Liver (tissue), 9 donors: Measurements from ENCODE around the gene KRT34. TPM values are rescaled to one million over a fixed set of nuclear protein-coding genes. Genes with fewer than 3 reads are reported as not detected.

Experiments
- DNase-seq: peaks from one replicate; pipeline ENCODE4 v3.0.0-alpha.2; 2017; ENCODE audit warnings: low spot score
- H3K27ac ChIP-seq, 2 donors: one replicate each; pipeline ENCODE4 v1.7.0; 2013; ENCODE audit warnings: inconsistent platforms in 2 of 2, low read length in 2 of 2, control low read depth in 1 of 2, low read depth in 1 of 2, mild to moderate bottlenecking in 1 of 2
- H3K27me3 ChIP-seq, 4 donors: one replicate each; pipeline versions ENCODE4 v1.6.1 to v1.7.0; 2013; ENCODE audit warnings: low read length in 3 of 4, inconsistent platforms in 1 of 4, mild to moderate bottlenecking in 1 of 4, moderate library complexity in 1 of 4; ENCODE audit not compliant: control insufficient read depth in 4 of 4, insufficient read depth in 4 of 4
- H3K36me3 ChIP-seq, 4 donors: one replicate each; pipeline versions ENCODE4 v1.6.1 to v1.7.0; 2013; ENCODE audit warnings: low read length in 3 of 4, mild to moderate bottlenecking in 3 of 4, low read depth in 1 of 4, moderate library complexity in 1 of 4; ENCODE audit not compliant: control insufficient read depth in 4 of 4, insufficient read depth in 3 of 4
- H3K4me1 ChIP-seq, 4 donors: one replicate each; pipeline versions ENCODE4 v1.6.1 to v1.7.0; 2013; ENCODE audit warnings: low read length in 3 of 4, mild to moderate bottlenecking in 3 of 4, moderate library complexity in 1 of 4; ENCODE audit not compliant: control insufficient read depth in 4 of 4, insufficient read depth in 4 of 4
- H3K4me3 ChIP-seq, 3 donors: one replicate each; pipeline versions ENCODE4 v1.6.1 to v1.7.0; 2013; ENCODE audit warnings: low read length in 3 of 3, control low read depth in 1 of 3, low read depth in 1 of 3, mild to moderate bottlenecking in 1 of 3
- H3K9ac ChIP-seq, 2 donors: one replicate each; pipeline ENCODE4 v1.7.0; 2013; ENCODE audit warnings: low read length in 2 of 2, mild to moderate bottlenecking in 2 of 2, moderate library complexity in 2 of 2, control low read depth in 1 of 2, low read depth in 1 of 2
- H3K9me3 ChIP-seq, 4 donors: one replicate each; pipeline versions ENCODE4 v1.6.1 to v1.7.0; 2013; ENCODE audit warnings: low read length in 3 of 4; ENCODE audit not compliant: control insufficient read depth in 4 of 4
- CTCF ChIP-seq: fragments of 150-350 bp; IDR thresholded peaks from 2 replicates; pipeline ENCODE4 v1.5.1; 2017; ENCODE audit warnings: improper control_type of control experiment, low read depth, low read length; ENCODE audit not compliant: missing input control
- FOXA1 ChIP-seq: IDR thresholded peaks from 2 replicates; pipeline ENCODE4 v1.6.1; 2016; ENCODE audit warnings: antibody characterized with exemption
- FOXA2 ChIP-seq: IDR thresholded peaks from 2 replicates; pipeline ENCODE4 v1.6.1; 2016; ENCODE audit warnings: antibody characterized with exemption
- GABPA ChIP-seq, 2 donors: IDR thresholded peaks in 1 of 2; conservative IDR thresholded peaks in 1 of 2; 2 replicates each; pipeline ENCODE4 v1.6.1; 2016; ENCODE audit warnings: antibody characterized with exemption in 2 of 2, mild to moderate bottlenecking in 1 of 2, moderate library complexity in 1 of 2
- HNF4A ChIP-seq, 2 donors: conservative IDR thresholded peaks; 2 replicates each; pipeline ENCODE4 v1.6.1; 2016; ENCODE audit warnings: antibody characterized with exemption in 2 of 2, mild to moderate bottlenecking in 2 of 2
- HNF4G ChIP-seq: IDR thresholded peaks from 2 replicates; pipeline ENCODE4 v1.6.1; 2016; ENCODE audit warnings: antibody characterized with exemption
- JUND ChIP-seq, 2 donors: IDR thresholded peaks; 2 replicates each; pipeline ENCODE4 v1.6.1; 2016; ENCODE audit warnings: antibody characterized with exemption in 2 of 2
- MAX ChIP-seq: IDR thresholded peaks from 2 replicates; pipeline ENCODE4 v1.6.1; 2016; ENCODE audit warnings: antibody characterized with exemption
- NR2F2 ChIP-seq: IDR thresholded peaks from 2 replicates; pipeline ENCODE4 v1.6.1; 2016; ENCODE audit warnings: antibody characterized with exemption
- RAD21 ChIP-seq, 2 donors: IDR thresholded peaks; 2 replicates each; pipeline ENCODE4 v1.6.1; 2016; ENCODE audit warnings: antibody characterized with exemption in 2 of 2, mild to moderate bottlenecking in 2 of 2
- REST ChIP-seq: IDR thresholded peaks from 2 replicates; pipeline ENCODE4 v1.6.1; 2016; ENCODE audit warnings: antibody characterized with exemption, mild to moderate bottlenecking
- RXRA ChIP-seq, 2 donors: IDR thresholded peaks; 2 replicates each; pipeline ENCODE4 v1.6.1; 2017 to 2018; ENCODE audit warnings: antibody characterized with exemption in 2 of 2, mild to moderate bottlenecking in 1 of 2
- SP1 ChIP-seq: IDR thresholded peaks from 2 replicates; pipeline ENCODE4 v1.6.1; 2018; ENCODE audit warnings: antibody characterized with exemption, mild to moderate bottlenecking
- TAF1 ChIP-seq: conservative IDR thresholded peaks from 2 replicates; pipeline ENCODE4 v1.6.1; 2016; ENCODE audit warnings: antibody characterized with exemption, mild to moderate bottlenecking
- WGBS: extraction: QIAGEN DNeasy Blood & Tissue Kit; methylation state at CpG from one replicate; pipeline ENCODE4 v1.1.7; 2013; 5-methylcytosine and 5-hydroxymethylcytosine counted together
- polyA plus RNA-seq, 2 donors: library from polyadenylated mRNA; stranded (reverse) in 1 of 2; unstranded in 1 of 2; fragments of 200-250 nt in 1 of 2; fragments of >200 nt in 1 of 2; fragmentation: Nextera tagmentation in 1 of 2; extraction: Ambion mirVana in 1 of 2; gene quantifications; one replicate each; pipeline versions ENCODE4 v1.2.1 to v1.2.3, GENCODE V29; 2013 to 2015
- total RNA-seq, 2 donors: library from RNA; depleted of rRNA; stranded (reverse); fragments of >200 nt; gene quantifications; one replicate each; pipeline ENCODE4 v1.2.3, GENCODE V29; 2014
- TF ChIP-seq, protein P1 (sequence below): IDR thresholded peaks from 2 replicates; pipeline ENCODE4 v1.6.1; 2016; ENCODE audit warnings: antibody characterized with exemption
- donor health status: healthy.
- donor health status: healthy.
- donor health status: healthy.
- donor health status: healthy.
- donor health status: healthy.

KRT34 gene
- total and polyA plus RNA-seq, 4 donors, result not detected

DNA sequence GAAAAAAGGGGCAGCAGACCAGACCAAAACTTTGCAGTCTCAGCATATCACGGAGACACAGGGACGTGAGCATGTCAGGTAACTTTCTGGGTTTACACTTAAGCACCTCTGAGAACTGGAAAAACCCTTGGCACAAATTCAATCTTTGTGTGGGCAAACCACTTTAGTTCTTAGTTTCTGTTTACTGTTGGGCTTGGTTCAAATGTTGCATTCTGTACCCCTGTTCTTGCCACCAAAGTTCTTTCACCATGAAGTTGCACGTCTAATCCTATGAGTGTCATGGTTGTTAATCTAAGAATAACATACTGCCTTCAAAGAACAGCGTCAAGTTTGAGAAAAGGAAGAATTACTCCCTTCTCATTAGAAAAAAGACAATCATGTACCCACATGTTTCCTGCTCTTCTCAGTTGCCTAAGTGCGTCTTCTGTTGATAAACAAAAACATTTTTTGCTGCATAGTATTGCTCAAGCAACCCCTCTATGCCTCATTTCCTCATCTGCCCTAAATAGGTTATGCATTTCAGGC is 43.1 kb downstream of the KRT34 start:
- no peak overlapping the region for H3K27ac ChIP-seq
- no peak for DNase-seq
- TF ChIP-seq GABPA (IDR thresholded peaks at IDR 0.05 in 1 of 2, conservative IDR thresholded peaks at IDR 0.05 in 1 of 2) (no peak), TAF1 (no peak), NR2F2 (no peak), RXRA (IDR thresholded peaks at IDR 0.05) (no peak), REST (no peak), FOXA2 (no peak), MAX (no peak), HNF4G (no peak), HNF4A (conservative IDR thresholded peaks at IDR 0.05) (no peak), SP1 (no peak), RAD21 (IDR thresholded peaks at IDR 0.05) (no peak), FOXA1 (no peak), JUND (IDR thresholded peaks at IDR 0.05) (no peak)
- TF ChIP-seq, protein P1, sequence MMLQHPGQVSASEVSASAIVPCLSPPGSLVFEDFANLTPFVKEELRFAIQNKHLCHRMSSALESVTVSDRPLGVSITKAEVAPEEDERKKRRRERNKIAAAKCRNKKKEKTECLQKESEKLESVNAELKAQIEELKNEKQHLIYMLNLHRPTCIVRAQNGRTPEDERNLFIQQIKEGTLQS, result no peak

DNA sequence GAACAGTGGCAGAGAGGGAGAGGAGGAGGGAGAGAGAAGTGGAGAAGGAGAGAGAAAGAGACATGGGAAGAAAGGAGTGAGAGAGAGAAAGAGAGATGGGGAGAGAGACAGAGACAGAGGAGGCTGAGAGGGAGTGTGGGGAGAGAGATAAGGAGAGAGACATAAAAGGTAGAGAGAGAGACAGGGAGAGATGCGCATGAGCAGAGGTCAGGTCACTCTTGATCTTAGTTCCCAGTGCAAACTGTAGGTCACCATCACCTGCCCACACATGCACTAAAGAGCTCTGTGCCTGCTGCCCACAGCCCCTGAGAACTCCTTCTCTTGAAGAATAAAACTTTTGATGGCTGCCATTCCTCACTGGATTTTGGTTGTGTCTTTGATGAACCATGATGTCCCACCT is 46.4 kb downstream of the KRT34 start:
- Histone ChIP-seq H3K9me3 (no peaks in the 10 kb centered on the region), H3K36me3 (no peaks in the 10 kb centered on the region), H3K4me1 (no peaks in the 10 kb centered on the region), H3K27ac (no peak overlapping the region), H3K9ac (no peak overlapping the region), H3K4me3 (no peak overlapping the region), H3K27me3 (no peaks in the 10 kb centered on the region)
- WGBS, result 81% methylated on average over 1 of the region's 1 CpG
- TF ChIP-seq CTCF (no peak), RAD21 (IDR thresholded peaks at IDR 0.05) (no peak), GABPA (IDR thresholded peaks at IDR 0.05 in 1 of 2, conservative IDR thresholded peaks at IDR 0.05 in 1 of 2) (no peak), FOXA1 (no peak), JUND (IDR thresholded peaks at IDR 0.05) (no peak), RXRA (IDR thresholded peaks at IDR 0.05) (no peak), HNF4A (conservative IDR thresholded peaks at IDR 0.05) (no peak), HNF4G (no peak)
- no peak for DNase-seq

More for the DNA sequence above, 43.1 kb downstream of the KRT34 start:
- 56% methylated on average over 5 of the region's 5 CpGs for WGBS
- H3K27me3 ChIP-seq, result no peaks in the 10 kb centered on the region
- H3K4me3 ChIP-seq, result no peak overlapping the region
- no peak overlapping the region for H3K9ac ChIP-seq
- H3K4me1 ChIP-seq, result no peaks in the 10 kb centered on the region
- no peaks in the 10 kb centered on the region for H3K36me3 ChIP-seq
- H3K9me3 ChIP-seq, result no peaks in the 10 kb centered on the region
